K562 (cell line): Measurements from ENCODE around the gene ZNF324B. TPM values are rescaled to one million over a fixed set of nuclear protein-coding genes. Genes with fewer than 3 reads are reported as not detected.
"Not testable (repeated sequence)": the region's sequence is repeated elsewhere in the genome, so short reads cannot be mapped to it uniquely, and the experiment has no call there.

Experiments
- ATAC-seq: fragments of 200-7000 bp; cut with Tn5 transposase; 3 replicates; pipeline ENCODE4 v1.9.1; 2020; ENCODE audit warnings: moderate library complexity
- BruUV-seq: library from RNA; stranded (reverse); fragments of 400-500 nt; replicated peaks from 2 replicates; lab custom pipeline; 2021; lab: Mats Ljungman, UMichigan
- CTCF ChIA-PET: fragments of 300-600 bp; formaldehyde crosslinking; extraction: SDS; loops from one replicate; lab custom pipeline; 2021; ENCODE audit warnings: low intra/inter-chr PET ratio; lab: Yijun Ruan, JAX
- POLR2A ChIA-PET: fragments of 300-600, 350-650 bp; sonication (Branson Sonifier 250); formaldehyde crosslinking; extraction: SDS; loops from one replicate; lab custom pipeline; 2021; ENCODE audit warnings: antibody characterized with exemption, inconsistent platforms; lab: Yijun Ruan, JAX
- DNase-seq, 4 experiments: peaks; one replicate each; pipeline versions ENCODE4 v3.0.0 to v3.0.0-alpha.2; 2011 to 2018; ENCODE audit warnings: low spot score in 3 of 4, mixed read lengths in 3 of 4; ENCODE audit errors: extremely low read depth in 1 of 4
- FAIRE-seq: peaks from 2 replicates; lab custom pipeline; 2011; peaks lifted over from hg19 to GRCh38; lab: Jason Lieb, UNC
- H2AFZ ChIP-seq: 2 replicates; pipeline ENCODE4 v1.6.0; 2011; ENCODE audit warnings: low read depth, low read length, control low read depth, inconsistent platforms
- H3K27ac ChIP-seq: fragments of 200-600 bp; 3 replicates; pipeline ENCODE4 v1.8.0; 2011; ENCODE audit warnings: low read depth, mild to moderate bottlenecking, control low read depth, inconsistent platforms, low read length, moderate library complexity, mixed read lengths; ENCODE audit errors: extremely low read depth
- H3K27me3 ChIP-seq, 2 experiments: fragments of 300-600 bp in 1 of 2; 2 replicates in 1 of 2; 3 replicates in 1 of 2; pipeline versions ENCODE4 v1.6.0 to v1.8.0; 2011; ENCODE audit warnings: inconsistent platforms in 2 of 2, low read length in 2 of 2, mild to moderate bottlenecking in 1 of 2, mixed read lengths in 1 of 2, moderate library complexity in 1 of 2; ENCODE audit not compliant: control insufficient read depth in 2 of 2, insufficient read depth in 2 of 2
- H3K36me3 ChIP-seq: fragments of 300-600 bp; 3 replicates; pipeline ENCODE4 v1.8.0; 2011; ENCODE audit warnings: mild to moderate bottlenecking, low read length, inconsistent platforms; ENCODE audit not compliant: control insufficient read depth, insufficient read depth
- H3K4me1 ChIP-seq, 2 experiments: fragments of 200-600 bp in 1 of 2; replicated peaks in 1 of 2; 2 replicates in 1 of 2; 3 replicates in 1 of 2; pipeline versions ENCODE4 v1.5.1 to v1.8.0; 2011; ENCODE audit warnings: inconsistent platforms in 2 of 2, low read length in 2 of 2, mild to moderate bottlenecking in 1 of 2, mixed read lengths in 1 of 2, moderate library complexity in 1 of 2; ENCODE audit not compliant: control insufficient read depth in 2 of 2, insufficient read depth in 2 of 2
- H3K4me2 ChIP-seq: 2 replicates; pipeline ENCODE4 v1.6.1; 2011; ENCODE audit warnings: low read length, control low read depth, inconsistent platforms, mixed read lengths; ENCODE audit not compliant: insufficient read depth
- H3K4me3 ChIP-seq: fragments of 200-600 bp; sonication (generic), shearing (Covaris generic); 2 replicates; pipeline ENCODE4 v1.5.1; 2016; ENCODE audit warnings: control low read depth, inconsistent platforms
- H3K79me2 ChIP-seq: fragments of 200-600 bp; 3 replicates; pipeline ENCODE4 v1.8.0; 2011; ENCODE audit warnings: low read length, inconsistent platforms; ENCODE audit not compliant: control insufficient read depth, insufficient read depth
- H3K9ac ChIP-seq, 2 experiments: 2 replicates each; pipeline versions ENCODE4 v1.6.0 to v1.6.1; 2011; ENCODE audit warnings: low read depth in 2 of 2, low read length in 2 of 2, control low read depth in 1 of 2, inconsistent platforms in 1 of 2, mild to moderate bottlenecking in 1 of 2, mixed read lengths in 1 of 2; ENCODE audit not compliant: insufficient read depth in 1 of 2
- H3K9me1 ChIP-seq: one replicate; pipeline ENCODE4 v1.6.0; 2011; ENCODE audit warnings: inconsistent platforms, mild to moderate bottlenecking, low read length, moderate library complexity; ENCODE audit not compliant: control insufficient read depth, insufficient read depth
- H3K9me3 ChIP-seq: replicated peaks from 2 replicates; pipeline ENCODE4 v1.5.1; 2011; ENCODE audit warnings: low read depth, low read length, inconsistent platforms; ENCODE audit not compliant: control insufficient read depth, insufficient read depth
- H4K20me1 ChIP-seq: replicated peaks from 2 replicates; pipeline ENCODE4 v1.6.1; 2011; ENCODE audit warnings: low read length, inconsistent platforms, mixed read lengths; ENCODE audit not compliant: control insufficient read depth, insufficient read depth
- ASH1L ChIP-seq: fragments of 450-650 bp; IDR thresholded peaks from 2 replicates; pipeline ENCODE4 v1.6.1; 2018; ENCODE audit warnings: borderline replicate concordance, mild to moderate bottlenecking, low read depth; ENCODE audit not compliant: partially characterized antibody
- CBX1 ChIP-seq: sonication (generic); IDR thresholded peaks from 2 replicates; pipeline ENCODE4 v1.6.1; 2016; ENCODE audit warnings: antibody characterized with exemption, low read depth, mild to moderate bottlenecking
- CBX3 ChIP-seq, 2 experiments: IDR thresholded peaks; 1 replicate in 1 of 2; 2 replicates in 1 of 2; pipeline ENCODE4 v1.6.1; 2012; ENCODE audit warnings: inconsistent platforms in 2 of 2, low read length in 2 of 2, borderline replicate concordance in 1 of 2, control low read depth in 1 of 2
- CBX5 ChIP-seq: IDR thresholded peaks from 2 replicates; pipeline ENCODE4 v1.6.1; 2014; ENCODE audit warnings: low read depth, borderline replicate concordance
- FOS ChIP-seq: IDR thresholded peaks from 3 replicates; pipeline ENCODE4 v1.6.1; 2011; ENCODE audit not compliant: insufficient read length; ENCODE audit errors: extremely low read depth
- NFYB ChIP-seq: IDR thresholded peaks from 2 replicates; pipeline ENCODE4 v1.6.1; 2011; ENCODE audit warnings: mild to moderate bottlenecking, moderate library complexity; ENCODE audit not compliant: insufficient read length; ENCODE audit errors: extremely low read depth
- RBM25 ChIP-seq: fragments of 200-400 bp; formaldehyde crosslinking; IDR thresholded peaks from 2 replicates; pipeline ENCODE4 v1.6.1; 2018; ENCODE audit warnings: low read length, low read depth, moderate library complexity; ENCODE audit not compliant: severe bottlenecking
- TRIM24 ChIP-seq, 2 experiments: fragments of 450-650 bp; IDR thresholded peaks; 2 replicates each; pipeline ENCODE4 v1.6.1; 2016
- ZFP36 ChIP-seq: fragments of 150-350 bp; IDR thresholded peaks from 2 replicates; pipeline ENCODE4 v1.6.1; 2018; ENCODE audit warnings: low read length, low read depth; ENCODE audit not compliant: partially characterized antibody
- WGBS: fragments of 100-300 bp; shearing (Covaris generic); methylation state at CpG from one replicate; pipeline ENCODE4 v1.1.6; 2016; ENCODE audit warnings: low coverage, mixed read lengths; ENCODE audit not compliant: insufficient coverage; ENCODE audit errors: missing lambda C conversion rate; 5-methylcytosine and 5-hydroxymethylcytosine counted together
- in situ Hi-C: fragments of 300-500 bp; cut with MboI; formaldehyde crosslinking; loops from 4 replicates; pipeline ENCODE4 v1.15.0; 2018; ENCODE audit warnings: inconsistent platforms, mixed read lengths
- intact Hi-C: fragments of 100-400 bp; cut with micrococcal nuclease; formaldehyde crosslinking; loops from 2 replicates; pipeline ENCODE4 v1.14.2; 2022
- polyA plus RNA-seq, 8 experiments: library from polyadenylated mRNA; depleted of rRNA in 4 of 8; stranded (reverse) in 5 of 8; unstranded in 3 of 8; fragments of >200 nt; fragmentation: Nextera tagmentation in 2 of 8; fragmentation: Illumina TruSeq in 1 of 8; extraction: Ambion mirVana in 2 of 8; extraction: Trizol in 1 of 8; gene quantifications; 2 replicates each; pipeline versions ENCODE4 v1.2.1 to v1.2.3, GENCODE V29; 2011 to 2014; ENCODE audit warnings: inconsistent platforms in 1 of 8, missing spikeins in 1 of 8
- total RNA-seq, 7 experiments: library from RNA; depleted of rRNA in 6 of 7; stranded (reverse); fragments of >200 nt in 6 of 7; fragmentation: Illumina TruSeq in 2 of 7; extraction: Trizol in 2 of 7; gene quantifications; 2 replicates each; pipeline versions ENCODE4 v1.2.1 to v1.2.3, GENCODE V29; 2011 to 2021; ENCODE audit warnings: low replicate concordance in 1 of 7
- TF ChIP-seq, protein P1 (sequence below): fragments of 450-650 bp; IDR thresholded peaks from 2 replicates; pipeline ENCODE4 v1.6.1; 2018; ENCODE audit warnings: mild to moderate bottlenecking, low read depth; ENCODE audit not compliant: partially characterized antibody
- TF ChIP-seq, protein P2 (sequence below): IDR thresholded peaks from 2 replicates; pipeline ENCODE4 v1.6.1; 2011; ENCODE audit warnings: borderline replicate concordance, low read depth, mild to moderate bottlenecking, moderate library complexity, low read length; ENCODE audit not compliant: insufficient read depth, poor library complexity, severe bottlenecking

Gene ZNF324B
- total and polyA plus RNA-seq, 9 of the 15 experiments (the other 6 are each of a cell fraction or from before 2014, with no cell fraction given), result 0.20 to 13.5 (median 5.7) TPM

DNA sequence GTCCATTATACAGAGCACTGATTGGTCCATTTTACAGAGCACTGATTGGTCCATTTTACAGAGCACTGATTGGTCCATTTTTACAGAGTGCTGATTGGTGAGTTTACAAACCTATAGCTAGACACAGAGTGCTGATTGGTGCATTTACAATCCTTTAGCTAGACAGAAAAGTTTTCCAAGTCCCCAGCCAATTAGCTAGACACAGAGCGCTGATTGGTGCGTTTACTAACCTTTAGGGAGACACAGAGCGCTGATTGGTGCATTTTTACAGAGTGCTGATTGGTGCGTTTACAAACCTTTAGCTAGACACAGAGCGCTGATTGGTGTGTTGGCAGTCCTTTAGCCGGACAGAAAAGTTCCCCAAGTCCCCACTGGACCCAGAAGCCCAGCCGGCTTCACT is 8.4 kb upstream of the ZNF324B start:
- H4K20me1 ChIP-seq, H3K36me3 ChIP-seq, CTCF ChIA-PET, intact Hi-C loops, ATAC-seq, H3K79me2 ChIP-seq, H3K27ac ChIP-seq, H3K9ac ChIP-seq, in situ Hi-C loops, FAIRE-seq, H3K9me1 ChIP-seq, H3K27me3 ChIP-seq, H3K4me2 ChIP-seq, H3K9me3 ChIP-seq, H2AFZ ChIP-seq, H3K4me3 ChIP-seq, DNase-seq, BruUV-seq: not testable (repeated sequence)
- 14% methylated on average over 7 of the region's 7 CpGs for WGBS
- H3K4me1 ChIP-seq, result peaks cover 0 to 12% of the 10 kb centered on the region in 2 experiments; a peak in 2 of 5 replicates
- POLR2A ChIA-PET, result interaction anchor here (0.7 to 1.5 kb wide), 2 partner anchors 9 to 15 kb away, joined by 3 to 5 read pairs; partner anchors contain the start of gene ZNF324B
- TF ChIP-seq FOS, result peak; percentile 27
- TF ChIP-seq NFYB, result peak; percentile 82
- peak; percentile 14 for TF ChIP-seq RBM25
- TF ChIP-seq ASH1L, result peak; percentile 56

DNA sequence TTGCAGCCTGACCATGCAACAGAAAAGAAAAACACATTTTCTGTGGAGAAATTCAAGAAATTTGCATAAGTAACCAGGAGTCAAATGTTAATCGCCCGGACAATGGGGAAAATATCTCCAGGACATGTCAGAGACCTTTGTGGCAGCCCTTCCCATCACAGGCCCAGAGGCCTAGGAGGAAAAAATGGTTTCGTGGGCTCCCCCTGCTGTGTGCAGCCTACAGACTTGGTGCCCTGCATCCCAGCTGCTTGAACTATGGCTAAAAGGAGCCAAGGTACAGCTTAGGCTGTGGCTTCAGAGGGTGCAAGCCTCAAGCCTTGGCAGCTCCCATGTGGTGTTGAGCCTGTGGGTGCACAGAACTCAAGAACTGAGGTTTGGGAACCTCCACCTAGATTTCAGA is 2.6 kb upstream of the ZNF324B start:
- DNase-seq, H2AFZ ChIP-seq, ATAC-seq, H3K36me3 ChIP-seq, H3K9me1 ChIP-seq, H3K79me2 ChIP-seq, in situ Hi-C loops, H3K27me3 ChIP-seq, H3K4me2 ChIP-seq, H3K27ac ChIP-seq, intact Hi-C loops, CTCF ChIA-PET, FAIRE-seq, H3K9ac ChIP-seq, H3K4me3 ChIP-seq, BruUV-seq, H4K20me1 ChIP-seq: not testable (repeated sequence)
- Histone ChIP-seq H3K9me3 (peaks cover 15% of the 10 kb centered on the region), H3K4me1 (peaks cover 4 to 15% of the 10 kb centered on the region in 2 experiments; a peak in 4 of 5 replicates)
- POLR2A ChIA-PET, result interaction anchor here (0.6 kb wide), 1 partner anchor 550 kb away, joined by 4 read pairs; no protein-coding TSS in a partner anchor
- WGBS, result 2% methylated on average over 3 of the region's 3 CpGs
- TF ChIP-seq, protein P1, sequence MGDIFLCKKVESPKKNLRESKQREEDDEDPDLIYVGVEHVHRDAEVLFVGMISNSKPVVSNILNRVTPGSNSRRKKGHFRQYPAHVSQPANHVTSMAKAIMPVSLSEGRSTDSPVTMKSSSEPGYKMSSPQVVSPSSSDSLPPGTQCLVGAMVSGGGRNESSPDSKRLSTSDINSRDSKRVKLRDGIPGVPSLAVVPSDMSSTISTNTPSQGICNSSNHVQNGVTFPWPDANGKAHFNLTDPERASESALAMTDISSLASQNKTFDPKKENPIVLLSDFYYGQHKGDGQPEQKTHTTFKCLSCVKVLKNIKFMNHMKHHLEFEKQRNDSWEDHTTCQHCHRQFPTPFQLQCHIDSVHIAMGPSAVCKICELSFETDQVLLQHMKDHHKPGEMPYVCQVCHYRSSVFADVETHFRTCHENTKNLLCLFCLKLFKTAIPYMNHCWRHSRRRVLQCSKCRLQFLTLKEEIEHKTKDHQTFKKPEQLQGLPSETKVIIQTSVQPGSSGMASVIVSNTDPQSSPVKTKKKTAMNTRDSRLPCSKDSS, result peak; percentile 25
- peak; percentile 87 for TF ChIP-seq CBX5
- TF ChIP-seq TRIM24 (IDR thresholded peaks at IDR 0.05), result 0 out of 4 replicates have a peak, but pooled peaks of 1 of the 2 experiments have one; percentile 32
- TF ChIP-seq CBX3 (IDR thresholded peaks at IDR 0.05; ENCODE audit: borderline replicate concordance in 1 of 2, low read length in 2 of 2), result peak in 1 of 2 experiments; percentile 79; a peak in 2 of 3 replicates
- TF ChIP-seq, protein P2, sequence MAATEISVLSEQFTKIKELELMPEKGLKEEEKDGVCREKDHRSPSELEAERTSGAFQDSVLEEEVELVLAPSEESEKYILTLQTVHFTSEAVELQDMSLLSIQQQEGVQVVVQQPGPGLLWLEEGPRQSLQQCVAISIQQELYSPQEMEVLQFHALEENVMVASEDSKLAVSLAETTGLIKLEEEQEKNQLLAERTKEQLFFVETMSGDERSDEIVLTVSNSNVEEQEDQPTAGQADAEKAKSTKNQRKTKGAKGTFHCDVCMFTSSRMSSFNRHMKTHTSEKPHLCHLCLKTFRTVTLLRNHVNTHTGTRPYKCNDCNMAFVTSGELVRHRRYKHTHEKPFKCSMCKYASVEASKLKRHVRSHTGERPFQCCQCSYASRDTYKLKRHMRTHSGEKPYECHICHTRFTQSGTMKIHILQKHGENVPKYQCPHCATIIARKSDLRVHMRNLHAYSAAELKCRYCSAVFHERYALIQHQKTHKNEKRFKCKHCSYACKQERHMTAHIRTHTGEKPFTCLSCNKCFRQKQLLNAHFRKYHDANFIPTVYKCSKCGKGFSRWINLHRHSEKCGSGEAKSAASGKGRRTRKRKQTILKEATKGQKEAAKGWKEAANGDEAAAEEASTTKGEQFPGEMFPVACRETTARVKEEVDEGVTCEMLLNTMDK, result peak; percentile 9
- peak; percentile 86 for TF ChIP-seq CBX1
- TF ChIP-seq ZFP36, result peak; percentile 94
